GM10266 (cell line): ENCODE data around the gene IKZF1.

Experiments
- DNase-seq: peaks from one replicate; pipeline ENCODE4 v3.0.0; 2012; ENCODE audit errors: extremely low spot score
- TF ChIP-seq, protein P1 (sequence below): IDR thresholded peaks from 2 replicates; pipeline ENCODE4 v1.5.1; 2012; ENCODE audit warnings: mild to moderate bottlenecking, low read depth; ENCODE audit not compliant: control insufficient read depth, insufficient read depth; ENCODE audit errors: missing control alignments

The IKZF1 gene

DNA sequence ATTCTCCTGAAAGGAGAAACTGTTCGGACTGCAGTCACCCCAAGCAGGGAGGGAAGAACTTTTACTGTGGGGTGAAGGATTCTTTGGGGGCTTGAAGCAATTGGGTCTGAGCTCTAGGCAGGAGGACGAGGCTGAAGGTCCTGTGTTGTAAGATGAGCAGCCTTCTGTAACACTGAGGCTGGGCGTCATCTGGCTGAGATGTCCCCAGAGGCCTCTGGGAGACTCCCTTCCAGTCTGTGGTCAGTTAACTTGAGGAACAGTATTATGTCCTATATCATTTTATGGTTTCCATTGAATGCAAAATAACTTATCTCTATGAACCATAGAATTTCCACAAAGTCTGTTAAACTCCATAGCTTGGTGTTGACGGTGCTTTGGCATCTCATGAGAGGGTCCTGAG, 119.3 kb downstream of the IKZF1 start:
- no peak for DNase-seq
- TF ChIP-seq, protein P1, sequence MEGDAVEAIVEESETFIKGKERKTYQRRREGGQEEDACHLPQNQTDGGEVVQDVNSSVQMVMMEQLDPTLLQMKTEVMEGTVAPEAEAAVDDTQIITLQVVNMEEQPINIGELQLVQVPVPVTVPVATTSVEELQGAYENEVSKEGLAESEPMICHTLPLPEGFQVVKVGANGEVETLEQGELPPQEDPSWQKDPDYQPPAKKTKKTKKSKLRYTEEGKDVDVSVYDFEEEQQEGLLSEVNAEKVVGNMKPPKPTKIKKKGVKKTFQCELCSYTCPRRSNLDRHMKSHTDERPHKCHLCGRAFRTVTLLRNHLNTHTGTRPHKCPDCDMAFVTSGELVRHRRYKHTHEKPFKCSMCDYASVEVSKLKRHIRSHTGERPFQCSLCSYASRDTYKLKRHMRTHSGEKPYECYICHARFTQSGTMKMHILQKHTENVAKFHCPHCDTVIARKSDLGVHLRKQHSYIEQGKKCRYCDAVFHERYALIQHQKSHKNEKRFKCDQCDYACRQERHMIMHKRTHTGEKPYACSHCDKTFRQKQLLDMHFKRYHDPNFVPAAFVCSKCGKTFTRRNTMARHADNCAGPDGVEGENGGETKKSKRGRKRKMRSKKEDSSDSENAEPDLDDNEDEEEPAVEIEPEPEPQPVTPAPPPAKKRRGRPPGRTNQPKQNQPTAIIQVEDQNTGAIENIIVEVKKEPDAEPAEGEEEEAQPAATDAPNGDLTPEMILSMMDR = no peak

DNA sequence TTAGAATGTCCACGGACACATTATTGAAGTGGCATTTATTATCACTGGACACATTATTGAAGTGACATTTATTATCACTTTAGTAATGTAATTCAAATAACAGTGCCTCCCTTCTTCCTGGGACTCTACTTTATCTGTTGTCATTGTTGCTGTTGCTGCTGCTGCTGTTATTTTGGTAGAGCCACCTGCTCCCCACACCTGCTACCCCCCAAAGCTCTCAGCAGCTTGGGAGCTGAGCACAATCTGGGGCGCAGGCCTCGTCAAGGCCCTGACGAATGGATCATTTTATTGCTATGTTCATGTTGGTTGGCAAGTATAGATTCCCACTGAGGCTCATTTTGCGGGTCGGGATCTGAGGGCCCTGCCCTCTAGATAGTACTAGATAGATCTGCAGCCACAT, 120.8 kb downstream of the IKZF1 start:
- TF ChIP-seq, protein P1 = no peak
- DNase-seq = no peak

DNA sequence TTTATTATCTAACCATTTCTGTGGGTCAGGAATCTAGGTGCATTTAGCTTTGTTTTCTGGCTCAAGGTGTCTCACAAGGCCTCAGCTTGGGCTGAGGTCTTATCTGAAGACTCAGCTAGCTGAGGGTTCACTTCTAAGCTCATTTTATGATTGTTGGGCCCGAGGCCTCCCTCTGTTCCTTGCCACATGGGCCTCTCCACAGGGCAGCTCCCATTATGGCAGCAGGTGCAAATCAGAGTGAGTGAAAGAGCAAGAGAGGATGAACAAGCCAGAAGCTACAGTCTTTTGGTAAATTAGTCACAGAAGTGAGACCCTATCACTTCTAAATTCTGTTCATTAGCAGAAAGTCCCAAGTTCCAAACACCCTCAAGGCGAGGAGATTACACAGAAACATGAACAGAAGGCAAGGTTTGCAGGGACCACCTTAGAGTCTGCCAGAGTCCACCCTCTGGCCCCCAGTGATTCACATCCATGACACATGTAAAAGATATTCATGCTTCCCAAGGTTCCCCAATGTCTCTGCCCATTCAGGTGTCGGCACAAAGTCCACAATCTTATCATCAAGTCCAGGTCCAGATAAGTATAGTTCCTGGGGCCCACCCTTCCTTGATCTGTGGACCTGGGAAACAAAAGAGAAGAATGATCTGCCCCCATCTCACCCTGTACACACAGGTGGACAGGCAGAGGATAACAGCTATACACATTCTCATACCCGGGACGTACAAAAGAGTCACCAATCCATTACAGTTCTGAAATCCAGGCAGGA, 121.9 kb downstream of the IKZF1 start:
- TF ChIP-seq, protein P1 = no peak
- no peak for DNase-seq

DNA sequence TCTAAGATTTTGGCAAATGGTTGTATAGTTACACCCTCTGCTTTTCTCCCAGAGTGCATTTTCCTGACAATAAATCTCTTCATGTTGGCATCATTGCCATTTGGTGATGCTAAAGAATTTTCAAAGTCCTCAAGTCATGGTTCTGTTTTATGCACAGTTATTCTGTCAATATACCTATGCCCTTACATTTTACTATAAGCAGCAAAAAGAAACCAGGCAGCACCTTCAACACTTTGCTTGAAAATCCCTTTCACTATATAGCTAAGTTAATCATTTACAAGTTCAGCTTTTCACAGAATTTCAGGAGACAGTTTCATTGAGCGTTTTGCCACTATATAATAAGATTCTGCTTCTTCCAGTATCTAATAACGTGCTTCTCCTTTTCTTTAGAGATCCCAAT, 123.0 kb downstream of the IKZF1 start:
- no peak for DNase-seq
- TF ChIP-seq, protein P1 = no peak

DNA sequence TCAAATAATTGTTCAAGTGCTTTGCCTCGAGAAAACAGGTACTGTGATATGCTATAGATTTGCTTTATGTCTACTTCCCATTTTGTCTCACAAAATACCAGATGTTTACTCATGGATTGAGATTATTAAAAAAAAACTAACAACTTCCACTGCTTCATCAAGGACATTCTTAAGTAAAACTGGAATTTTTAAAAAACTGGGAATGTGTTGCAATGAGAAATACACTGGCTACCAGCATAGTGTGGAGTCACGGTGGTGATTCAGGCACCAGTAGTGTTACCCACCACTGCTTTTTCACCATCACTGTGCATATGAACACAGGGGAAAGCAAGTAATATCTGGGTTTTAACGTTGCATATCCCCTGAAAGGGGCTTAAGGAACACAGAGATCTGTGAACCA, 124.4 kb downstream of the IKZF1 start:
- DNase-seq = no peak
- TF ChIP-seq, protein P1 = no peak

DNA sequence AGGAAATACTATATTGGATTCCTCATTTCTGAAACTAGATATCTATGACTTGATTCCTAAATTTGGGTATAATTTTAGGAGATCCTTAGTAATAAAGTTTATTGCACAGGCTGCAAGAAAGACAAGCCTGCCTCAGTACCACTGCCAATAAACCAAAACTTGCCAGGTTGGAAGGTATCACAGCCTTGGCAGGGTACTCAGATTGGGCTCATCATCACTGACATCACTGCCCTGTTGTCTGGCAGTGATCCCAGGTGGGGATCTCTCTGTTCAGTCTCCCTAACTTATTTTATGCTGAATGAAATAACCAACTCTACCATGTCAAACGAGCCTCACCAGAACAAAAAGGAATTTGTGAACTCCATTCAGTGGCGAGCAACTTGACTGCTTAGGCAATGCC, 126.8 kb downstream of the IKZF1 start:
- no peak for DNase-seq
- TF ChIP-seq, protein P1 = no peak

DNA sequence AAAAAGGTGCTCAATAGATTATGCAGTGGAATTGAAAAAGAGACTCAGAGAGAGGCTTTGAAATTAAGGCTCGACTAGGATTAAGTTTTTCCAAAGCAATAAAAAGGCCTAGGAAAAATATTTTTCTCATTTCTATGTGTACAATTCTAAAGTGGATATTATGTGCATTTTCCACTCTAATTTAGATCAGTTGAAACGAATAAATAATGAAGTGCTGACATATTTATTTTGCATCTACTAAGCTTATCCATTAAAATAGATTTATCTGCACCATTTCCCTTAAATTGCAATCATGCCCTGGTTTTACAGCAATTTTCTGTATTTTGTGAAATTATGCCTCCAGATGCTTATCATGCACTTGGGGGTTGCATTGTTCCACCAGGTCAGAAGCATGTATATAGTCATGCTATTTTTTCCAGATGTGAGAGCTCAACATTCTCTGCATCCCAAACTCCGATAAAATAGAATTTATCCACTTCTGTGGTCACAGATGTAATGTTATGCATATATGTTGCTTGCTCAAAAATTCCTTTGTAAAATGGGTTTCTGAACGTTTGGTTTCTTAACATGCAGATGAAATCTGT, 127.3 kb downstream of the IKZF1 start:
- TF ChIP-seq, protein P1 = no peak
- no peak for DNase-seq
